Stimulated activated CD4-positive, alpha-beta T cell treated with anti-CD3 and anti-CD28 coated beads, Interleukin-4, amount 100 ng/mL, for 4 hours (primary cell): Measurements from ENCODE around the gene NDUFB4.
A peak's percentile ranks its signal among the peaks of the same experiment; 100 is the strongest.

ENCODE experiments used
- DNase-seq, 2 experiments: peaks; one replicate each; pipeline ENCODE4 v3.0.0-alpha.2; 2020

NDUFB4 gene

DNA sequence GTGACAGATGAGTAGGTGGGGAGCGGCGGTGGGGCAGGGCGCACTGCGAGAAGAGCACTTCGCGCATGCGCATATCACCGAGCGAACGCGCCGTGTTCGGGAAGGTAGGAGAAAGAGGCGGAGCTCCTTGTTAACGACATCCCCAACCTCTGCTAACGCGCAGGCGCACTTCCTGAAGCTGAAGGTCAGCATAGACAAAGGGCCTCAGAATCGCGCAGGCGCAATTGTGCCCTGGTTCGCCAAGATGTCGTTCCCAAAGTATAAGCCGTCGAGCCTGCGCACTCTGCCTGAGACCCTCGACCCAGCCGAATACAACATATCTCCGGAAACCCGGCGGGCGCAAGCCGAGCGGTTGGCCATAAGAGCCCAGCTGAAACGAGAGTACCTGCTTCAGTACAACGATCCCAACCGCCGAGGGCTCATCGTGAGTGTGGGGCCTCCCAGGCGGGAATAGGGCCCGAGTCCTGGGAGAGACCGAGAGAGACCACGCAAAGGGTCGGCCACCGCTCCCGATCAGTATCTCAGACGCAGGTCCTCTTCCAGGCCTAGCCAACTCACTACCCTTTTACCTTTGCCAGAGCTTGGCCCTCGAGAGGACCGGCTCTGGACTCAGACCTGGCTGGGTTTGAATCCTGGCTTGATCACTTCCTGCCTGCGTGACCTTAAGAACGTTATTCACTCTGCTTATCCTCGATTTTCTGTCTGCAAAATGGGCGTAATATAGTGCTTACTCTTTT, at the start of gene NDUFB4:
NDUFB4 (plus strand) TSS at position 221 of the 737 bp plus-strand sequence; CDS start at position 245, 24 bp downstream.
- DNase-seq, result peak; percentile 92 to 98

DNA sequence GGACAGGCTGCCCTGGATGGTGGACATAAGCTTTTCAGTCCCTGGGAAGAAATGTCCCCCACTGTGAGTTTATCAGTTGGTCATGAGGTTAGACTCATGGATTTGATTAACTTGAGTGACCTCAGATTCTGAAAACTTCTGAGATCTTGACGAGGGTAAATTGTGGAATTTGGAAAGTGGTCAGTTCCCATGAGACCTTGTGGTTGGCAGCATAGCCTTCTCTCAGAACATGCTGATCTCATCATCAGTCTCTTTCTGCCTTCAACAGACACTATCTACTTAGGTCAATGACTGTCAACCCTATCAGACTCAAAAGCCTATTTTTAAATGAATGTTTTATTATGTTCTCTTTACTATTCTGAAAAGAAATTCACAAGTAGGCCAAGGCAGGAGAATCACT, 45.6 kb upstream of the NDUFB4 start:
- no peak for DNase-seq

DNA sequence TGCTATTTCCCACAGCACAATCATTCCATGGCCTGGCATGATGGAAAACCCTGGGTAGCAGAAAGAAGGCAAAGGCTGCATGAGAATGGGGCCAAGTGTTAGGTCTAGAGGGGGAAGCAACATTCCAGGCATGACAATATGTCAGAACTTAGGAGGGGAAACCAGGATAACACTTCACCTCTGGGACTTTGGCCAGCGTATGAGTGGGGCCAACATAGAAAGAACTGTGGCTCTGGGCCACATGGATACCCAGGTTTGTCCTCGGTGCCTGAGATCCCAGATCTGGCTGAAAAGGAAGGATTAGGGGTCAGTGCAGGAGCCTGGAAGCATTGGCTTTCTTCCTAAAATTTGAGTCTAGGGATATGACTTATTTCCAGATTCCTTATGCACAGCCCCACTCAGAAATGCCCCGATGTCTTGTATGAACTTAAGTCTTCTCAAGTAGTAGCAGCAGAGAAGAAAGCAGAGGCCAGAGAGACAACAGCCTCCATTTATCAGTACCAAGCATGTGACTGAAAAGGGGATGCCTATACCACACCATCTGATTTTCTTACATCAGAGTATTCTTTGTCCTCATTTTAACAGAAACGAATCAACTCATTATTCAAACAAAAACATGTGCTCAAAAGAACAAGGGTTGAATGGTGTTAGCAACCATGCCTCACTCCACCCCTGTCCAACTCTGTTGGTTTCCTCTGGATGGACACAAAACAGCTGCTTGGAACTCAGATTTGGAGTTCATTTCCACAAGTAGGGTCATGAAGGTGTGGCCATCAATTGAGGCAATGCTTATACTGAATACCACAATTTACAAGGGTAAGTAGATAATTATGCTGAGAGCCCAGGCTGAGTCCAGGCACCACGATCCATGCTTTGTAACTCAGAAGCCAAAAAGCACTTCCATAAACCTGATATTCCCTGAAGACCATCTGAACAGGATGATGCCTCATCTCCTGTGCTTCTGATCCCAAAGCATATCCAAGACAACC, 43.7 kb upstream of the NDUFB4 start:
- no peak for DNase-seq

DNA sequence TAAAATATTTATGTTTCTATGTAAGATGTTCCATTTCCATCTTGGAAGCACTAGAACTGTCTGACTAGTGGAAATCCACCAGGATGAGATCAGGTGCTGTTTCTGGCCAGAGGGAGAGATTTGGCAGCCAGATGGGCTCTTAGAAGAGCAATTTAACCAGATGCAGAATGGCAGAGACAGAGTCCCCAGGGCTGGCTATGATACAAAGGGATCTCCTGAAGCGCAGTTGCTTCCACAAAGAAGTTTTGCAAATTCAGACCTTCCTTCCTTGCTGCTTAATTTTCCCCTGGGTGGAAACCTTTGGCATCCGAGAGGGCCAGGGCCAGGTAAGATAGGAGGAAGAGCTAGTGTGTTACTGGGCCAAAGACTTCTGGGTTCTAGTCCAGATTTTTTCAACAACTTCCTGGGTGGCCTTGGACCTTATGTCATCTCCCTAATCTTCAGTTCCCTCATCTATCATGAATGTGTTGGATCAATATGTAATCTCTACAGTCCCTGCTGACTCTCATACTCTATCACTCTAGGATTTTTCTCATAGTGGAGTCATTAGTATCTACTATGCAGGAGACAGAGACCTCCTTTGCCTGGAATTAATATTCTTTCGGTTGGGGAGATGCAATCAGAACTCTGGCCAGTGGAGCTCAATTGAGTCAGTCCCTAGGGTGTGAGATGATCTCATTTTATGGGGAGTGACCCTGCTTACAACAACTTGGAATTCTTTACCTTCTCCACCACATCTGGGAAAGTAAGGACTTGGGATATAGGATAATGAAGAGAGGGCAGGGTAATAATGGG, 41.1 kb upstream of the NDUFB4 start:
- DNase-seq, result no peak

DNA sequence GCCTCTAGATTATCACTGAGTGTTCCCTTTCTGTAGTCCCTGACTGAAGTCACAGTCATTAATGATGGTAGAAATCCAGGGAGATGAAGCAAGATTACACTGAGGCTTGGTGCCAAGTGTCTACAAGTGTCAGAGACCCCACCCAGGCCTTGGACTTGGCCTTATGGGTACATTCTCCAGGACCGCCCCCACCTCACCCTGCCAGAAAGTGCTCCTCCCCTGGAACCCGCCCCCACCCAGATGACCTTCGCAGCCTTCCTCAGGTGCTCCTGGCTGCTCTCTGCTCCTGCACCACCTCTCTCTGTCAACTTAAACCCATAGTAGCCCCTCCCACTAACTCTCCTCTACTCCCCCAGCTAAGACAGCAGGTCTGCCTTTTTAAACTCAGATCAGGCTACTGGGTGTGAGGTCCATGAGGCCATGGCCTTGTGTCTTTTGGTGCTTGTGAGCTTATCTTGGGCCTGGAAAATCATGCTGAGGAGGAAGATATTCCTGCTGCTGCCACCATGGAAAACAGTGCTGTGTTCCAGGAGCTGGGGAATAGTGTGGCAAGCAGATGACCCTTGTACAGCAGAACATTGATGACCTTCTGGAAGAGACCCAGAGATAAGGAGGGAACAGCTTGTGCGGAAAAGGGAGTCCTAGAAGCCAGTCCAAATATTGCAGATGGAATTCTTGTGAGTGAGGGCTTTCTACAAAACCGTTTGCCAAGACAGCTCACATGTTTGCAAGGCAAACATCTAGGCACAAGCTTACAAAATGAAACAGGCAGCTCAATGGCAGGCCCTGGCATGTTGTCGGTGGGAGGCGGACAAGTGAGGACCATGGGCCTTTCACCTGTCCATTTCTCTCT, 40.3 kb upstream of the NDUFB4 start:
- DNase-seq, result no peak

DNA sequence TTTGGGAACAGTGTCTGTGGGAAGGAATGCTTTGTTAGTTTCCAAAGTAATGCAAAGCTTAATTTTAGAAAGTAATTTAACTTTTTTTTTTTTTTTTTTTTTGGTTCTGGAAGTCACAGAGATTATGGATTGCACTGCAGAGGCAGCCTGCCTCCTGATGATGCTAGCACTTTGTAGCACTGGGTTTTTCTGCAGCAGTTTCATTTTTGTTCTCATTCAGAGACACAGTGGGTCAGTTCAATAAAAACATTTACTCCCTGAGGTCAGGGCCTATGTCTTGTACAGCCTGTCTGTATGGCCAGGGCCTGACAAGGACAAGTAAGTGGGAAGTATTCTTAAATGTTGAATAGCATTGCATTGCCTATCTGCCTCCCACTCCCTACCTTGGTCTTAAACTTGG, 39.0 kb upstream of the NDUFB4 start:
- no peak for DNase-seq

DNA sequence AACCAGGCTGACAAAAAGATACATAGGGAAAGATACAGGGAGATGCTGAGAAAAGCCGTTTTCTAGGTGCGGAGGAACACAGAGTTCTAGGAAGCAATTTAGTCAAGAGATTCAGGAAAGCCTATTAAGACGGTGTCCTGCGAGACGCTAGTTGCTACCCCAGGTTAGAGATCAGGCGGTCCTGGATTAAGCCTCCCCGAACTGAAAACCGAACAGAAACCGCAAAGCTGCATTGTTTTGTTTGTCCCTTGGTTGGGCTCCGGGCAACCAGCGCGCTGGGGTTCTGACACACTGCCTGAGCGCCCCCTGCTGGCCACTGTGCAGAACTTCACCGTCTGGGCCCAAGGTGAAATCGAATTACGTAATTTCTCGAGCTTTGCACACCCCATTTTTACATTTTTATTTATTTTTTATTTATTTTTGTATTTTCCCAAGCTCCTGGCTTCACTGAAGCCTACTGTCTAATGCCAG, 37.3 kb upstream of the NDUFB4 start:
- peak; percentile 71 to 78 for DNase-seq

GRCh38 chr3:120559242-120560061, 36.7 kb upstream of the NDUFB4 start:
- peak in 1 of 2 experiments; percentile 5 for DNase-seq

DNA sequence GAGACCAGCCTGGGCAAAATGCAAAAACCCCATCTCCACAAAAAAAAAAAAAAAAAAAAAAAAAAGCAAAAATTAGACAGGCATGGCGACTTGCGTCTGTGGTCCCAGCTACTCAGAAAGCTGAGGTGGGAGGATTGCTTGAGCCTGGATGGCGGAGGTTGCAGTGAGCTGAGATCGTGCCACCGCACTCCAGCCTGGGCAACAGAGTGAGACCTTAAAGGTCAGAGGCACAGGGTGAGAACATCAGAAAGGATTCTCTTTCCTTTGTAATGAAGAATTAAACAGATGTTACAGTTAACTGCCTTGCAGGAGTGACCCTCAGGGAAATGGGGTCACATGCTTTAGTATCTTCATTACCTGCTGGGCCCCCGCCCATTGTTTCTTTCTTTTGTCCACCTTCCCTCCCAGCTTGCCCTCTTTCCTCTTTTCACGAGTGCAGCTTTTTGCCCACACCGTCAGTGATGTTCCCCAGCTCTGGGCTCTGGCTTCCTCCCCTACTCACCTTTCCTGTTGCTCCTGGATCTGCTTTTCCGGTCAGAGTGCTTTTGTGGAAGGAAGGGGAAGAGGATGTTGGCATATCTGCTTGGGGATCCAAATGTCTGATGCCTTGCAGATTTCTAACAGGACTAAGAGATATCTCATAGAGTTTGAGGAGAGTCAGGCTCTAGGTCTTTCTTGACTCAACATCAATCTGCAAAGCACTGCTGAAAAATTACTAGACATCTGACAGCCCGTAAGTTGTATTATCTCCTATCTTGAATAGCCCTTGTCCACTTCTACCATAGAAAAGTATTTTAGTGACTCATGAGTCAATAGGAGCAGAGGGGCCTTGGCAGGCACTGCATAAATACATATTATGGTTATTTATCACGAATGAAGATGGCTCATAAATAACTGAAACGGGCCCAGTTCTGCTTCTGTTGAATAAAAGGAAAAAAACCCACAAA, 35.6 kb upstream of the NDUFB4 start:
- DNase-seq, result no peak

DNA sequence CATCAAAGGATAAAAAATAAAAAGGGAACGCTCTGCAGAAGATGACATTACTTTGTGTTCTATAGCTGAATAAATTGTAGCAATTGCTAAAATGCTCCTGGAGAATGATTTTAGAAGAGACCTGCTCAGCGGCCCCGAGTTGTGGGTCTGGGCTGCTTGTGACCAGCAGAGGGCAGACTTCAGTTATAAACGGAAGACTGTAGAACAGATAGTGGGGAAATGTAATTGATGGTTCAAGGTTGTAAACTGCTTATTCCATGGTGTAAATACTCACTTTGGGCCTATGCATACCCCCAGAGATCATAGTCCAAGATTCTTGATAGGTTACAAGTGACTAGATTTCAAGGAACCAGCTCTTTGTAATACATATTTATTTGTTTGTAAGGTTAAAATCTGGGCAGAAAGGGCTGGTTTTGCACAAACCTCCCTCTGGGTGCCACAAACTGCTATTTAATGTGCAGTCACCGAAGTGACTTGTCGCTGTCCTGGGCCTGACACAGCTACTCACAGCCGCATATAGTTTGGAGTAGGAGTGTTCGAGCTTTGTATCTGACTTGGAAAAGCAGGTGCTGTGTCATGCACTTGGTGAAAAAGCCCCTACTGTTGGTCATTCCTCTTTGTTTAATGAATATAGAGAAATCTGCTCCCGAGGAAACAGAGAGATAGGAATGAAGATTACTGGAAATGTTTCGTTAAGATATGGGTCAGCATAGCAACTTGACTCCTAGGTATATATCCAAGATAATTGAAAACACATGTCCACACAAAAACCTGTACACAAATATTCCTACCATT, 34.7 kb upstream of the NDUFB4 start:
- peak; percentile 45 to 56 for DNase-seq

- DNase-seq, result no peak
Observed at GRCh38 chr3:120563356-120564022, 32.6 kb upstream of the NDUFB4 start.

GRCh38 chr3:120566243-120566975, 29.7 kb upstream of the NDUFB4 start:
- DNase-seq, result no peak

GRCh38 chr3:120567370-120568201, 28.6 kb upstream of the NDUFB4 start:
- DNase-seq, result no peak

DNA sequence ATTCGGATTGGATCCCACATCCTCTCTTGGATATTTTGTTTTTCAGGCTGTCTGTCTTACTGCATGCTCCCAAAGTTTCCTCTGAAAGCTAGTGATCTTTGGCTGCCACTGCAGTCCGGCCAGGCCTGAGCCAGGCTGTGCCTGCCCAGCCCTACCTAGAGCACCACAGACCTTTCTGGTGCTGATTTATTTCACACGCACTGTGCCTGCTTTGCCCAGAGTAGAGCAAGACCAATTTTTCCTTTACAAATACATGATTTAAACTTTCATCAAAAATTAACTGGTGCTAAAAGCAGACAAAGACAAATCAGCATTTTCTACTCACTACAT, 28.0 kb upstream of the NDUFB4 start:
- DNase-seq, result no peak

DNA sequence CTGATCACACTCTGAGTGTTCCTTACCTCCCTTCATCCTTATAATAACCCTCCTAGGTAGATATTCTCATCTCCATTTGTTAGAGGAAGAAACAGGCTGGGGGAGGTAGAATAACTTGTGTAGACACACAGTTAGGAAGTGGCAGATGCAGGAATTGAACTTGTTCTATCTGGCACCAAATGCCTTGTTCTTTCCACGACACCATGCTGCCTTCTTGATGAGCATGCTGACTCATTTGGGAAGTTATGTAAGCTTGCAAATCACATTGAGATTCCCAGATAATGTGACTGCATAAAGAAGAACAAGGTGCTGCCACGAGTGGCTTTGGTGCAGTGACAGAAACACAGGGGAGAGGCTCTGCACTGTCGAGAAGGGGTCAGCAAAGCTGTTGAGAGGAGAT, 27.5 kb upstream of the NDUFB4 start:
- DNase-seq, result no peak

GRCh38 chr3:120569222-120570057, 26.7 kb upstream of the NDUFB4 start:
- no peak for DNase-seq
